Trophoblast cell (in vitro differentiated cells and primary cell): ENCODE data around the gene ARHGEF39.

Source experiments
- DNase-seq, 2 donors: peaks; one replicate each; pipeline ENCODE4 v3.0.0-alpha.2; 2016
- H2AFZ ChIP-seq: 2 replicates; pipeline ENCODE4 v1.6.1; 2013; ENCODE audit warnings: low read length, moderate library complexity, mild to moderate bottlenecking; ENCODE audit not compliant: insufficient read depth, poor library complexity
- H2AK5ac ChIP-seq: 2 replicates; pipeline ENCODE4 v1.6.1; 2013; ENCODE audit warnings: mild to moderate bottlenecking, low read length
- H2BK120ac ChIP-seq: 2 replicates; pipeline ENCODE4 v1.6.1; 2013; ENCODE audit warnings: low read length, mild to moderate bottlenecking, moderate library complexity; ENCODE audit not compliant: insufficient read depth, poor library complexity
- H2BK12ac ChIP-seq: 2 replicates; pipeline ENCODE4 v1.6.1; 2013; ENCODE audit warnings: mild to moderate bottlenecking, low read length, moderate library complexity
- H2BK5ac ChIP-seq: 2 replicates; pipeline ENCODE4 v1.6.1; 2013; ENCODE audit warnings: low read length, low read depth, moderate library complexity, mild to moderate bottlenecking; ENCODE audit not compliant: poor library complexity
- H3K14ac ChIP-seq: 2 replicates; pipeline ENCODE4 v1.6.1; 2013; ENCODE audit warnings: mild to moderate bottlenecking, low read length
- H3K18ac ChIP-seq: 2 replicates; pipeline ENCODE4 v1.6.1; 2013; ENCODE audit warnings: mild to moderate bottlenecking, low read length
- H3K23ac ChIP-seq: 2 replicates; pipeline ENCODE4 v1.6.1; 2013; ENCODE audit warnings: low read length
- H3K27ac ChIP-seq: 2 replicates; pipeline ENCODE4 v1.5.1; 2013; ENCODE audit warnings: low read depth, mild to moderate bottlenecking, inconsistent platforms, low read length, moderate library complexity
- H3K27me3 ChIP-seq: 2 replicates; pipeline ENCODE4 v1.6.1; 2013; ENCODE audit warnings: inconsistent platforms, mild to moderate bottlenecking, low read length, moderate library complexity; ENCODE audit not compliant: insufficient read depth
- H3K36me3 ChIP-seq, 2 experiments: 1 replicate in 1 of 2; 2 replicates in 1 of 2; pipeline ENCODE4 v1.6.1; 2013; ENCODE audit warnings: low read length in 2 of 2, mild to moderate bottlenecking in 2 of 2, moderate library complexity in 1 of 2; ENCODE audit not compliant: insufficient read depth in 2 of 2, control insufficient read depth in 1 of 2
- H3K4ac ChIP-seq: 2 replicates; pipeline ENCODE4 v1.6.1; 2013; ENCODE audit warnings: low read depth, mild to moderate bottlenecking, low read length, moderate library complexity
- H3K4me1 ChIP-seq, 2 experiments: 1 replicate in 1 of 2; 2 replicates in 1 of 2; pipeline ENCODE4 v1.6.1; 2013; ENCODE audit warnings: low read length in 2 of 2, mild to moderate bottlenecking in 2 of 2, moderate library complexity in 1 of 2; ENCODE audit not compliant: insufficient read depth in 2 of 2, control insufficient read depth in 1 of 2
- H3K4me2 ChIP-seq: 2 replicates; pipeline ENCODE4 v1.6.1; 2013; ENCODE audit warnings: inconsistent platforms, mild to moderate bottlenecking, low read length, moderate library complexity
- H3K4me3 ChIP-seq: 2 replicates; pipeline ENCODE4 v1.5.1; 2013; ENCODE audit warnings: mild to moderate bottlenecking, low read depth, low read length, inconsistent platforms
- H3K79me1 ChIP-seq: one replicate; pipeline ENCODE4 v1.6.1; 2013; ENCODE audit warnings: low read length
- H3K79me2 ChIP-seq: 2 replicates; pipeline ENCODE4 v1.6.1; 2013; ENCODE audit warnings: low read length, mild to moderate bottlenecking; ENCODE audit not compliant: control insufficient read depth, insufficient read depth, poor library complexity
- H3K9ac ChIP-seq: 2 replicates; pipeline ENCODE4 v1.6.1; 2013; ENCODE audit warnings: mild to moderate bottlenecking, low read length
- H3K9me3 ChIP-seq: 2 replicates; pipeline ENCODE4 v1.6.1; 2013; ENCODE audit warnings: low read depth, mild to moderate bottlenecking, control low read depth, inconsistent platforms, low read length; ENCODE audit not compliant: insufficient read depth
- H4K12ac ChIP-seq: 2 replicates; pipeline ENCODE4 v1.6.1; 2013; ENCODE audit warnings: low read depth, mild to moderate bottlenecking, low read length, moderate library complexity
- H4K8ac ChIP-seq: 2 replicates; pipeline ENCODE4 v1.6.1; 2013; ENCODE audit warnings: low read depth, mild to moderate bottlenecking, low read length, moderate library complexity
- H4K91ac ChIP-seq: one replicate; pipeline ENCODE4 v1.6.1; 2013; ENCODE audit warnings: low read depth, mild to moderate bottlenecking, low read length, moderate library complexity
- WGBS: extraction: QIAGEN DNeasy Blood & Tissue Kit; methylation state at CpG from one replicate; pipeline ENCODE4 v1.1.7; 2013; ENCODE audit warnings: missing lambda C conversion rate; ENCODE audit not compliant: insufficient read length, insufficient coverage; ENCODE audit errors: extremely low coverage; 5-methylcytosine and 5-hydroxymethylcytosine counted together

ARHGEF39 gene

GRCh38 chr9:35657546-35658136 lies 7.4 kb downstream of the ARHGEF39 start, which contains the start of gene RMRP:
RMRP (minus strand) TSS chr9:35658019.
- Histone ChIP-seq H4K8ac (peak within 1 kb of the TSS; percentile 98), H3K79me1 (peaks cover 10% of the 10 kb centered on the region), H3K27me3 (no peaks in the 10 kb centered on the region), H3K27ac (peak within 1 kb of the TSS; percentile 86), H4K12ac (peak within 1 kb of the TSS; percentile 96), H3K79me2 (peaks cover 4% of the 10 kb centered on the region), H3K36me3 (peaks cover 13 to 16% of the 10 kb centered on the region in 2 experiments), H3K4me1 (peaks cover 2 to 11% of the 10 kb centered on the region in 2 experiments), H4K91ac (peak within 1 kb of the TSS; percentile 97), H2AFZ (peak within 1 kb of the TSS; percentile 92), H3K23ac (no peak within 1 kb of the TSS), H3K4me2 (peak within 1 kb of the TSS; percentile 95), H3K4me3 (peak within 1 kb of the TSS; percentile 85), H3K14ac (peak within 1 kb of the TSS; percentile 97), H2AK5ac (peak within 1 kb of the TSS; percentile 67), H2BK12ac (no peak within 1 kb of the TSS), H3K9me3 (no peaks in the 10 kb centered on the region), H2BK5ac (peak within 1 kb of the TSS; percentile 94), H2BK120ac (peak within 1 kb of the TSS; percentile 89), H3K18ac (peak within 1 kb of the TSS; percentile 91), H3K4ac (peak within 1 kb of the TSS; percentile 85), H3K9ac (peak within 1 kb of the TSS; percentile 83)
- peak; percentile 99 to 100 for DNase-seq
- WGBS: no CpG with 5 or more reads among the region's 42 CpGs

- Histone ChIP-seq H3K9ac (no peak overlapping the region), H3K4me2 (peak overlapping the region; percentile 81), H3K79me1 (peaks cover 10% of the 10 kb centered on the region), H3K36me3 (peaks cover 8 to 12% of the 10 kb centered on the region in 2 experiments), H3K27me3 (no peaks in the 10 kb centered on the region), H3K79me2 (peaks cover 4% of the 10 kb centered on the region), H4K8ac (peak overlapping the region; percentile 47), H4K12ac (no peak overlapping the region), H2BK120ac (no peak overlapping the region), H3K18ac (no peak overlapping the region), H2AFZ (peak overlapping the region; percentile 23), H3K9me3 (no peaks in the 10 kb centered on the region), H3K4me1 (peaks cover 4 to 7% of the 10 kb centered on the region in 2 experiments), H3K4ac (no peak overlapping the region), H4K91ac (peak overlapping the region; percentile 34), H2BK12ac (no peak overlapping the region), H2BK5ac (no peak overlapping the region), H3K4me3 (peak overlapping the region; percentile 48), H3K14ac (no peak overlapping the region), H3K27ac (peak overlapping the region; percentile 2), H3K23ac (no peak overlapping the region), H2AK5ac (no peak overlapping the region)
- peak in 1 of 2 donors; percentile 71 for DNase-seq
- 100% methylated on average over 1 of the region's 25 CpGs for WGBS
Observed at GRCh38 chr9:35656831-35657545, 8.0 kb downstream of the ARHGEF39 start.

- no peak overlapping the region for H2AK5ac ChIP-seq
- peaks cover 4% of the 10 kb centered on the region for H3K79me2 ChIP-seq
- no peak overlapping the region for H3K9ac ChIP-seq
- no CpG with 5 or more reads among the region's 17 CpGs for WGBS
- H3K9me3 ChIP-seq: no peaks in the 10 kb centered on the region
- no peak overlapping the region for H2BK12ac ChIP-seq
- peaks cover 8 to 9% of the 10 kb centered on the region in 2 experiments for H3K36me3 ChIP-seq
- H3K27me3 ChIP-seq: no peaks in the 10 kb centered on the region
- H2BK120ac ChIP-seq: no peak overlapping the region
- H2BK5ac ChIP-seq: no peak overlapping the region
- no peak overlapping the region for H2AFZ ChIP-seq
- no peak overlapping the region for H3K23ac ChIP-seq
- no peak overlapping the region for H3K14ac ChIP-seq
- DNase-seq: peak; percentile 15 to 53
- no peak overlapping the region for H4K91ac ChIP-seq
- H3K18ac ChIP-seq: no peak overlapping the region
- H4K8ac ChIP-seq: no peak overlapping the region
- peaks cover 4 to 6% of the 10 kb centered on the region in 2 experiments for H3K4me1 ChIP-seq
- no peak overlapping the region for H4K12ac ChIP-seq
- peaks cover 10% of the 10 kb centered on the region for H3K79me1 ChIP-seq
- no peak overlapping the region for H3K27ac ChIP-seq
- H3K4me3 ChIP-seq: no peak overlapping the region
- H3K4me2 ChIP-seq: no peak overlapping the region
- H3K4ac ChIP-seq: no peak overlapping the region
Observed at GRCh38 chr9:35656348-35656747, 8.6 kb downstream of the ARHGEF39 start.

GRCh38 chr9:35653611-35654010 lies 11.4 kb downstream of the ARHGEF39 start:
- H2AFZ ChIP-seq: no peak overlapping the region
- no peak overlapping the region for H3K4me3 ChIP-seq
- WGBS: no CpG with 5 or more reads among the region's 2 CpGs
- no peak overlapping the region for H4K12ac ChIP-seq
- H3K4ac ChIP-seq: no peak overlapping the region
- H3K27me3 ChIP-seq: no peaks in the 10 kb centered on the region
- no peak overlapping the region for H3K27ac ChIP-seq
- H2BK120ac ChIP-seq: no peak overlapping the region
- H4K8ac ChIP-seq: no peak overlapping the region
- H3K79me2 ChIP-seq: peaks cover 4% of the 10 kb centered on the region
- no peak overlapping the region for H3K14ac ChIP-seq
- no peak overlapping the region for H3K18ac ChIP-seq
- H3K9me3 ChIP-seq: no peaks in the 10 kb centered on the region
- H3K4me1 ChIP-seq: peaks cover 10 to 11% of the 10 kb centered on the region in 2 experiments
- H2BK5ac ChIP-seq: no peak overlapping the region
- peak; percentile 74 to 88 for DNase-seq
- no peaks in the 10 kb centered on the region for H3K36me3 ChIP-seq
- peaks cover 10% of the 10 kb centered on the region for H3K79me1 ChIP-seq
- no peak overlapping the region for H4K91ac ChIP-seq
- H3K9ac ChIP-seq: no peak overlapping the region
- no peak overlapping the region for H2BK12ac ChIP-seq
- H3K23ac ChIP-seq: no peak overlapping the region
- no peak overlapping the region for H3K4me2 ChIP-seq
- no peak overlapping the region for H2AK5ac ChIP-seq
